ENCODE results near the gene MRPL37. TPM values are rescaled to one million over a fixed set of nuclear protein-coding genes. Genes with fewer than 3 reads are reported as not detected.
"Not testable (repeated sequence)": the region's sequence is repeated elsewhere in the genome, so short reads cannot be mapped to it uniquely, and the experiment has no call there.

Gene MRPL37
- total RNA-seq, 4 donors from 2014 or later: 91.6 to 141 (median 121) TPM

GRCh38 chr1:54200519-54200997, 591 bp downstream of the MRPL37 start:
- intact Hi-C loops (cut with DNase I; ENCODE audit: low total_unique reads): loop anchor here (1.0 to 5.0 kb wide), 4 partner anchors 79 to 288 kb away; partner anchors contain the start of genes SSBP3, TCEANC2 and TMEM59
- Histone ChIP-seq H3K4me1 (peaks cover 18 to 22% of the 10 kb centered on the region in 2 donors), H3K9me3 (no peaks in the 10 kb centered on the region), H3K27ac (peak overlapping the region; percentile 93 to 97 (median 96)), H3K27me3 (no peaks in the 10 kb centered on the region), H3K4me3 (peak overlapping the region; percentile 94 to 100 (median 97)), H3K36me3 (peaks cover 0 to 23% of the 10 kb centered on the region in 2 donors)
- peak in 1 of 2 donors; percentile 5 for ATAC-seq
- in situ Hi-C loops (cut with MboI; ENCODE audit: low sequenced_read_pairs in 4 of 4): loop anchor here in 1 of 4 donors (25.0 kb wide), 1 partner anchor 287 kb away; no protein-coding TSS in a partner anchor
- TF ChIP-seq CTCF (IDR thresholded peaks at IDR 0.05 in 4 of 5, conservative IDR thresholded peaks at IDR 0.05 in 1 of 5): no peak
- no peak for TF ChIP-seq POLR2A (IDR thresholded peaks at IDR 0.05)
- no peak for DNase-seq

GRCh38 chr1:54204199-54204598, 4.2 kb downstream of the MRPL37 start:
- TF ChIP-seq POLR2A (IDR thresholded peaks at IDR 0.05) (no peak), CTCF (IDR thresholded peaks at IDR 0.05 in 4 of 5, conservative IDR thresholded peaks at IDR 0.05 in 1 of 5) (no peak)
- Histone ChIP-seq H3K36me3 (peaks cover 0 to 50% of the 10 kb centered on the region in 2 donors), H3K27me3 (no peaks in the 10 kb centered on the region), H3K4me3 (no peak overlapping the region), H3K9me3 (no peaks in the 10 kb centered on the region), H3K27ac (no peak overlapping the region), H3K4me1 (peaks cover 14 to 18% of the 10 kb centered on the region in 2 donors)
- DNase-seq (no peak), ATAC-seq (no peak)
- intact Hi-C loops (cut with DNase I; ENCODE audit: low total_unique reads) (loop anchor here (5.0 kb wide), 1 partner anchor 203 kb away; the partner anchor contains the start of gene SSBP3), in situ Hi-C loops (cut with MboI; ENCODE audit: low sequenced_read_pairs in 4 of 4) (loop anchor here in 1 of 4 donors (25.0 kb wide), 1 partner anchor 283 kb away; no protein-coding TSS in a partner anchor)

GRCh38 chr1:54207287-54207686, 7.3 kb downstream of the MRPL37 start:
- H3K27me3 ChIP-seq: no peaks in the 10 kb centered on the region
- H3K9me3 ChIP-seq: no peaks in the 10 kb centered on the region
- no peak overlapping the region for H3K4me3 ChIP-seq
- H3K4me1 ChIP-seq: no peaks in the 10 kb centered on the region
- in situ Hi-C loops (cut with MboI; ENCODE audit: low sequenced_read_pairs in 4 of 4): loop anchor here in 1 of 4 donors (25.0 kb wide), 1 partner anchor 280 kb away; no protein-coding TSS in a partner anchor
- intact Hi-C loops (cut with DNase I; ENCODE audit: low total_unique reads): no loop called here
- ATAC-seq: no peak
- H3K36me3 ChIP-seq: peaks cover 6 to 79% of the 10 kb centered on the region in 2 donors
- TF ChIP-seq POLR2A (IDR thresholded peaks at IDR 0.05) (no peak), CTCF (IDR thresholded peaks at IDR 0.05 in 4 of 5, conservative IDR thresholded peaks at IDR 0.05 in 1 of 5) (no peak)
- no peak for DNase-seq
- H3K27ac ChIP-seq: no peak overlapping the region

GRCh38 chr1:54207896-54208295, 7.9 kb downstream of the MRPL37 start:
- H3K27me3 ChIP-seq; H3K9me3 ChIP-seq; H3K4me1 ChIP-seq; intact Hi-C loops (cut with DNase I; ENCODE audit: low total_unique reads); H3K27ac ChIP-seq; H3K4me3 ChIP-seq; DNase-seq; ATAC-seq: not testable (repeated sequence)
- peaks cover 6 to 80% of the 10 kb centered on the region in 2 donors for H3K36me3 ChIP-seq
- in situ Hi-C loops (cut with MboI; ENCODE audit: low sequenced_read_pairs in 4 of 4): loop anchor here in 1 of 4 donors (25.0 kb wide), 1 partner anchor 279 kb away; no protein-coding TSS in a partner anchor

GRCh38 chr1:54212872-54213271, 12.9 kb downstream of the MRPL37 start:
- ATAC-seq: no peak
- no peak overlapping the region for H3K27ac ChIP-seq
- in situ Hi-C loops (cut with MboI; ENCODE audit: low sequenced_read_pairs in 4 of 4): loop anchor here in 1 of 4 donors (25.0 kb wide), 1 partner anchor 274 kb away; no protein-coding TSS in a partner anchor

More at GRCh38 chr1:54212872-54213271, 12.9 kb downstream of the MRPL37 start:
- no peak overlapping the region for H3K4me3 ChIP-seq
- intact Hi-C loops (cut with DNase I; ENCODE audit: low total_unique reads): no loop called here
- H3K4me1 ChIP-seq: no peaks in the 10 kb centered on the region
- TF ChIP-seq CTCF (IDR thresholded peaks at IDR 0.05 in 4 of 5, conservative IDR thresholded peaks at IDR 0.05 in 1 of 5) (no peak), POLR2A (IDR thresholded peaks at IDR 0.05) (no peak)
- no peak for DNase-seq
- H3K27me3 ChIP-seq: no peaks in the 10 kb centered on the region
- no peaks in the 10 kb centered on the region for H3K9me3 ChIP-seq
- peaks cover 6 to 96% of the 10 kb centered on the region in 2 donors for H3K36me3 ChIP-seq

Data from gastrocnemius medialis (tissue), 4 donors.